Neutrophil (primary cell): ENCODE results near the gene GPSM1.

Source experiments
- H3K27ac ChIP-seq: fragments of 200-600 bp; sonication (generic); 2 replicates; pipeline ENCODE4 v1.5.1; 2016; ENCODE audit warnings: mild to moderate bottlenecking, moderate library complexity
- H3K27me3 ChIP-seq: fragments of 200-600 bp; sonication (generic); 2 replicates; pipeline ENCODE4 v1.6.0; 2016; ENCODE audit warnings: mild to moderate bottlenecking
- H3K36me3 ChIP-seq: fragments of 200-600 bp; sonication (generic); 2 replicates; pipeline ENCODE4 v1.5.1; 2017
- H3K4me1 ChIP-seq, 2 experiments: fragments of 200-600 bp in 1 of 2; sonication (generic) in 1 of 2; 1 replicate in 1 of 2; 2 replicates in 1 of 2; pipeline versions ENCODE4 v1.5.1 to v1.6.1; 2013 to 2016; ENCODE audit warnings: low read depth in 1 of 2, low read length in 1 of 2, mild to moderate bottlenecking in 1 of 2, moderate library complexity in 1 of 2; ENCODE audit not compliant: control insufficient read depth in 1 of 2, insufficient read depth in 1 of 2
- H3K4me3 ChIP-seq, 2 experiments: fragments of 200-600 bp in 1 of 2; sonication (generic) in 1 of 2; 1 replicate in 1 of 2; 2 replicates in 1 of 2; pipeline ENCODE4 v1.5.1; 2013 to 2016; ENCODE audit warnings: low read depth in 1 of 2, low read length in 1 of 2, mild to moderate bottlenecking in 1 of 2, moderate library complexity in 1 of 2
- H3K9me3 ChIP-seq: fragments of 200-600 bp; sonication (generic); 2 replicates; pipeline ENCODE4 v1.5.1; 2016
- TF ChIP-seq, protein P1 (sequence below): fragments of 200-600 bp; sonication (generic); IDR thresholded peaks from 2 replicates; pipeline ENCODE4 v1.5.1; 2016; ENCODE audit warnings: antibody characterized with exemption

The GPSM1 gene

GRCh38 chr9:136280535-136281315 is 46.6 kb upstream of the GPSM1 start:
- TF ChIP-seq, protein P1, sequence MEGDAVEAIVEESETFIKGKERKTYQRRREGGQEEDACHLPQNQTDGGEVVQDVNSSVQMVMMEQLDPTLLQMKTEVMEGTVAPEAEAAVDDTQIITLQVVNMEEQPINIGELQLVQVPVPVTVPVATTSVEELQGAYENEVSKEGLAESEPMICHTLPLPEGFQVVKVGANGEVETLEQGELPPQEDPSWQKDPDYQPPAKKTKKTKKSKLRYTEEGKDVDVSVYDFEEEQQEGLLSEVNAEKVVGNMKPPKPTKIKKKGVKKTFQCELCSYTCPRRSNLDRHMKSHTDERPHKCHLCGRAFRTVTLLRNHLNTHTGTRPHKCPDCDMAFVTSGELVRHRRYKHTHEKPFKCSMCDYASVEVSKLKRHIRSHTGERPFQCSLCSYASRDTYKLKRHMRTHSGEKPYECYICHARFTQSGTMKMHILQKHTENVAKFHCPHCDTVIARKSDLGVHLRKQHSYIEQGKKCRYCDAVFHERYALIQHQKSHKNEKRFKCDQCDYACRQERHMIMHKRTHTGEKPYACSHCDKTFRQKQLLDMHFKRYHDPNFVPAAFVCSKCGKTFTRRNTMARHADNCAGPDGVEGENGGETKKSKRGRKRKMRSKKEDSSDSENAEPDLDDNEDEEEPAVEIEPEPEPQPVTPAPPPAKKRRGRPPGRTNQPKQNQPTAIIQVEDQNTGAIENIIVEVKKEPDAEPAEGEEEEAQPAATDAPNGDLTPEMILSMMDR = no peak
- H3K4me3 ChIP-seq = no peak overlapping the region
- H3K27ac ChIP-seq = no peak overlapping the region
- H3K9me3 ChIP-seq = no peaks in the 10 kb centered on the region
- H3K36me3 ChIP-seq = no peaks in the 10 kb centered on the region
- H3K4me1 ChIP-seq = peaks cover 0 to 4% of the 10 kb centered on the region in 2 experiments
- H3K27me3 ChIP-seq = peaks cover 22% of the 10 kb centered on the region

DNA sequence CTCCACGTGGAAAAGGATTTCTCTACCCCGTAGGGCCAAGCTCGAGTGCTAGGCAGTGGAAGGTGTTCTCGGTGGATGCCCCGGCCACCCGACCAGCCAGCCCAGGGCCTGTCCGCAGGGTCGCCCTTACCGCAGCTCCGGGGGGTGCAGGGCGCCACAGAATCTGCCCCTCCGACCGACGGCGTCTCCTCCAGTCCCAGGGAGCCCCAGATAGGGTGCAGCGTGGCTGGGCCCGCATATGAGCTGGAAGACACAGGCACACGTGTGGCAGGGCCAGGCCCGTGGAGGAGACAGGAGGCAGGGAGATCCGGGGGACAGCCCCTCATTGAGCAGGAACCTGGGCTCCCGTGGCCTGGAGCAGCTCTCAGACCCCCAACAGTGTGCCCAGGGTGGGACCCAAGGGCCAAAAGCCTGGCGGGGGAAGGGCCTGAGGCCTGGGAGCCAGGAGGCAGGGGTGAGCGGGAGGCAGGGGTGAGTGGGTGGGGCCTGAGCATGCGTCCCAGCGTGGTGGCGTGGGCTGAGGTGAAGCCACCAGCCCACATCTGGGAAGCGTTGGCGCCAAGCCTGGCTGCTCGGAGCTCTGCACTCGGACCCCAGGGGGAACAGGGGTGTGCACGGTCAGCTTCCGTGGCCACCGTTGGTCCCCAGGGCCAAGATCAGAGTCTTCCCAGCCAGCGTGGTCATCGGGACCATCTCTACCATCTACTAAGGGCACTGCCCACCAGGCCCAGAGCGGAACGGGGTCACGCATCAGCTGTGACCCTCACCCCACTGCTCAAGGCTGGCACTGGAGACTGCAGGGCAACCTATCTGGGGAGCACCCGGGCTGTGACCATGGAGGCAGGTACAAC is 45.7 kb upstream of the GPSM1 start:
- H3K9me3 ChIP-seq = no peaks in the 10 kb centered on the region
- H3K36me3 ChIP-seq = no peaks in the 10 kb centered on the region
- H3K27me3 ChIP-seq = peaks cover 17% of the 10 kb centered on the region
- H3K27ac ChIP-seq = no peak overlapping the region
- H3K4me1 ChIP-seq = peaks cover 0 to 4% of the 10 kb centered on the region in 2 experiments
- no peak overlapping the region for H3K4me3 ChIP-seq
- TF ChIP-seq, protein P1 = no peak

DNA sequence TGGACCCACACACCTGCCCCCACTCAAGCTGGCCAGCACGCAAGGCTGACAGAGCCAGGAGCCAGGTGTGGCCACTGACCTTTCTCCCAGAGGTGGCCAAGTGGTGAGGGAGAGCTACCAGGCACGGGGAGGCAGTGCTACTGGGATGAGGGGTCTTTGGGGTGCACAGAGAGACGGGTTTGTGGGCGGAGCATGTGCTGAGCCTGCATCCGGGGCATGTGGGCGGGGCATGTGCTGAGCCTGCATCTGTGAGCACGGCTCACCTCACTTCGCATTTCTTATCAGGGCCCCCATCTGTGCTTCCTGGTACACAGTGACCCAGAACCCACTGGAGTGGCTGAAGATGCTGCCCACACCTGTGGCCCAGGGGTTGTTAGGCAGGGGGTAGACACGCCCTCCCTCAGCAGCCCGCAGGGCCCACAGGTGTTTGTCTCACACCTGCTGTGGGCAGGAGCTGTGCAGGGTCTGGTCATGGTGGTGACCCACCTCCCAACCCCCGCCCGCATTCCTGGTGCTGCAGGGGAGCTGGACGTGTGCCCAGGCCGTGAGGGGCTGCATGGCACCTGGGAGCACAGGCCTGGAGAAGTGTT is 45.0 kb upstream of the GPSM1 start:
- TF ChIP-seq, protein P1 = no peak
- Histone ChIP-seq H3K4me3 (no peak overlapping the region), H3K4me1 (peaks cover 0 to 4% of the 10 kb centered on the region in 2 experiments), H3K27ac (no peak overlapping the region), H3K27me3 (peaks cover 17% of the 10 kb centered on the region), H3K36me3 (no peaks in the 10 kb centered on the region), H3K9me3 (no peaks in the 10 kb centered on the region)

- TF ChIP-seq, protein P1 = peak; percentile 66
- Histone ChIP-seq H3K4me1 (peaks cover 0 to 4% of the 10 kb centered on the region in 2 experiments), H3K9me3 (no peaks in the 10 kb centered on the region), H3K27me3 (peaks cover 17% of the 10 kb centered on the region), H3K27ac (no peak overlapping the region), H3K4me3 (no peak overlapping the region), H3K36me3 (no peaks in the 10 kb centered on the region)
These were observed 43.8 kb upstream of the GPSM1 start for GRCh38 chr9:136283291-136284235.

DNA sequence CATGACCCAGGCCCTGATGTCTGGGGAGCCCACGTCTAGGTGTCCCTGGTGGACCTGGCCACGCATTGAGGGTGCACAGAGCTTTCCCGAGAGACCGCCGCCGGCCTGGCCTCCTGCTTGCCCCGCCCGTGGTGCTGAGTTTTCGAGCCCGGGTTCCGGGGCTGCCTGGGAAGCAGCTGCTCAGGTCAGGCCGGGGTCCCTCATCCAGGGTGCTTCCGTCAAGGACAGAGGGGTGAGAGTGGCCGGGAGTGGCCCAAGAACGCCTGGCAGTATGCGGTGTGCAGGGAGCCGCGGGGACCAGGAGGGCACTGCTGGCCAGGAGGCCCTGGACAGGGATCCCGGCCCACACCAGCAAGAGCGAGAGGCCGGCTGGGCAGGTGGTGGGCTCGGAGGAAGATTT is 43.0 kb upstream of the GPSM1 start:
- TF ChIP-seq, protein P1 = no peak
- no peak overlapping the region for H3K27ac ChIP-seq
- H3K4me3 ChIP-seq = no peak overlapping the region

More for the DNA sequence above, 43.0 kb upstream of the GPSM1 start:
- no peaks in the 10 kb centered on the region for H3K36me3 ChIP-seq
- H3K9me3 ChIP-seq = no peaks in the 10 kb centered on the region
- H3K27me3 ChIP-seq = peaks cover 17% of the 10 kb centered on the region
- H3K4me1 ChIP-seq = peaks cover 0 to 4% of the 10 kb centered on the region in 2 experiments
